ENCODE results near the gene ANKRD52.

Gene ANKRD52

DNA sequence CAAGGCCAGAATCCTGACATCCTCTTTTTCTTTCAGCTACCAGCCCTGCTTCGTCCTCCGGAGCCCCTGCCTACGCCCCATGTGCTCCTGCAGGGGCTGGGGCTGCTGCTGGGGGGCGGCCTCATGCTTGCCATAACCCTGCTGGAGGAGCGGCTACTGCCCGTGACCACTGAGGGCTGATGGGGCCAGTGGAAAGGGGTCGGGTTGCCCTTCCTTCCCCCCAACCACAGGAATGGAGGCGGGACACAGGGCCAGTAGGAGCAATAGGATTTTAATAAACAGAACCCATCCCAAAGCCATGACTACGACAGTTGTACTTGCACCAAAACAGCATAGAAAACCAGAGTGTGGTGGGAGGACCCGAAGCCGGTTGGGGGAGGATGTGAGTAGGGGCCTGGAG lies 20.6 kb downstream of the ANKRD52 start:
- no peak for DNase-seq

DNA sequence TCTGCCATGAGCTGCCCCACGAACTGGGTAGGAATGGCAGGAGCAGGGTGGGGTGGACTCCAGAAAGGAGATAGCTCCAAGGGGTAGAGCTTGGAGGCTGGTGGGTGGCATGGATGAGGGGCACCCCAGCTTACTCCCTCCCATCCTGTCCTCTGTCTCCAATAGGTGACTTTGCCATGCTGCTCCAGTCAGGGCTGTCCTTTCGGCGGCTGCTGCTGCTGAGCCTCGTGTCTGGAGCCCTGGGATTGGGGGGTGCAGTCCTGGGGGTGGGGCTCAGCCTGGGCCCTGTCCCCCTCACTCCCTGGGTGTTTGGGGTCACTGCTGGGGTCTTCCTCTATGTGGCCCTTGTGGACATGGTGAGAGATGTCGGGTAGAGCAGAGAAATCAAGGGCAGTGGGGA lies 21.2 kb downstream of the ANKRD52 start:
- no peak for DNase-seq

GRCh38 chr12:56236091-56236490 lies 22.1 kb downstream of the ANKRD52 start:
- DNase-seq, result no peak

DNA sequence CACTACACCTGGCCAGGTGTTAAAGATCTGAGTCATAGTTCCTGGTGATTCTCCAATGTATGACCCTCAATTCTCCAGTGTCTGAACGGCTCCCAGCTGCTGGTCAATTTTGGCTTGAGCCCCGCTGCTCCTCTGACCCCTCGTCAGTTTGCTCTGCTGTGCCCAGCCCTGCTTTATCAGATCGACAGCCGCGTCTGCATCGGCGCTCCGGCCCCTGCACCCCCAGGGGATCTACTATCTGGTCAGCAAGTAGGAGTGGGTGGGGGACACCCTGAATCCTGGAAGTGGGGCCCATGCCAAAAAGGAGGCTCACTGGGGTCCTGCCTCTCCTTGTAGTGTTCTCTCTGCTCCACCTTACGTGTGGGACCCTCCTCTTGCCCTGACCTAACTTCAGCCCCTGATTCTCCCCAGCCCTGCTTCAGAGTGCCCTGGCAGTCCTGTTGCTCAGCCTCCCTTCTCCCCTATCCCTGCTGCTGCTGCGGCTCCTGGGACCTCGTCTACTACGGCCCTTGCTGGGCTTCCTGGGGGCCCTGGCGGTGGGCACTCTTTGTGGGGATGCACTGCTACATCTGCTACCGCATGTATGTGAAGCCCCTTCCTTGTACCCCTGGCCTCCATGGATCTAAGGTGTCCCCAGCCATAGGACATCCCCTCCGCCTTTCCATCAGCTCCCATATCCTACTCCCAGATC lies 23.3 kb downstream of the ANKRD52 start:
- DNase-seq, result no peak

DNA sequence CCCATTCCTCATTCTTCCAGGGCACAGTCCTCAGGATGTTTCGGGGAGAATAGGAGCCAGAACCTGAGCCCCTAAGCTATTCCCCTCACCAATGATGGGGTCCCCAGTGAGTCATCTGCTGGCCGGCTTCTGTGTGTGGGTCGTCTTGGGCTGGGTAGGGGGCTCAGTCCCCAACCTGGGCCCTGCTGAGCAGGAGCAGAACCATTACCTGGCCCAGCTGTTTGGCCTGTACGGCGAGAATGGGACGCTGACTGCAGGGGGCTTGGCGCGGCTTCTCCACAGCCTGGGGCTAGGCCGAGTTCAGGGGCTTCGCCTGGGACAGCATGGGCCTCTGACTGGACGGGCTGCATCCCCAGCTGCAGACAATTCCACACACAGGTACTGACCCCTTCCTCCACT lies 27.0 kb downstream of the ANKRD52 start:
- DNase-seq, result no peak

DNA sequence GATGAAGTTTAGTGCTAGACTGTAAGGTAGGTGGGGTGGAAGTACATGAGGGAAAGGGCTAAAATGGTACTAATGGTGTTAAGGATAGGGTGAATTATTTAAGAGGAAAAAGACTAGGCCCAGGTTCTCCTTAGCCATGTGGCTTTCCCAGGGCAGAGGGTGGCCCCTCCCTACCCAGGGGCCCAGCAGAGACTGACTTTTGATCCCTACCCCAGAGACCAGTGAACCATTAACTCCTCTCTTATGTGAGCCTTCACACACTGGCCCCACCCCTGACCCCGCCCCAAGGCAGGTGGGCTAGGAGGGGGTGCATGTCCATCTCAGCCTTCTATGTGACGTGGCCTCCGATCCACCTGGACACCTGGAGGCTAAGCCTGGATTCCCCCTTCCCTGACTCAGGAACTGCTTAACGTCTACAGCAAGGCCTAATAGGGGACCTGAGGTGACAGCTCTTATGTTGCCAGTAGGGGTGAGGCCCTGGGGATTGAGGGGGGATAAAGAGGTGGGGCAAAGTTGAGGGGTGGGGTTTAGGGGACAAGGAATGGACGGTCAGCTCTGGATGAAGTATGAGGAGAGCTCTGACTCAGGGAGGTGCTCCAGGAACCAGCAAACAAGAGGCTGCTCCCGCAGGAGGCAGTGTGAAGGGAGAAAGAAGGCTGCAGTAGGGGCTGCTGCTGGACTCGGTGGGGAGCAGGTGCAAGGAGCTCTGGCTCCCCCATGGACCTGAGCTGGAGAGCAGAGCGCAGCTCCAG lies 27.6 kb downstream of the ANKRD52 start:
- DNase-seq, result no peak

- no peak for DNase-seq
Observed at GRCh38 chr12:56229916-56230431, 28.2 kb downstream of the ANKRD52 start, which contains the start of gene SLC39A5. Gene SLC39A5 (plus strand): TSS chr12:56230051. CDS start chr12:56231275, 1,224 bp downstream.

DNA sequence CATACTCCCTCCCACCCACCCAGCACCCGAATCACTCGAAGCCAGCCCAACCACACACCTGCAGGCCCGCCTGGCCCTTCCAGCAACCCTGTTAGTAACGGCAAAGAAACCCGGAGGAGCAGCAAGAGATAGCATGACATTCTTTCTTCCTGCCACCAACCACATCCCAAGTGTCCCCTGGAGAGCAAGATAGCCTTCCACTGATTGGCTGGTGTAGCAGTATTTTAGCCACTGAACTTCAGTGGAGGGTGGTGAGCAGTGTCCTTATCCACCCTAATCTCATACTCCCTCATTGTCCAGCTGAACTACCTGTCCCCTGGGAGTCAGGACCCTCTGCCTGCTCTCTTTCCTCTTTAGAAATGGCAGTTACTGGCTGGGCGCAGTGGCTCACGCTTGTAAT lies 29.1 kb downstream of the ANKRD52 start:
- DNase-seq, result no peak

DNA sequence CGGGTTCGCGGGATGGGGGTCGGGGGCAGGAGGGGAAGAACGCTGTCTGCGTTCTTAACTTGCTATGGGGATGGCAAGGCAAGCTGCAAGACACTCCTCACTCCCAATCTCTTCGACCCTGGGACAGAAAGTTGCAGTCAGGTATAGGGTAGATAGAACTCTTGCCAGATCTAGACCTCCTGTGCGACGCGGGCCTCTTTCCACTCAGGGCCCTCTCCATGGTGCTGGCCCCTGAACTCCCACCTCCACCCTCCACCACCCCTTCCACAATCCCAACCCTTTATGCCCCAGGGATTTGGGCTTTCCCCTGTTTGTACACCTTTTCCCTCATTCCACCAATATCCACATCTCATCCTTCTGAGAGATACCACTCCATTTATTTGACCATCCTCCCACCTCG lies 33.2 kb downstream of the ANKRD52 start:
- DNase-seq, result no peak

GRCh38 chr12:56224102-56224701 lies 34.0 kb downstream of the ANKRD52 start, which contains the start of gene NABP2:
Gene NABP2 (plus strand): TSS chr12:56224342. CDS start chr12:56224857, 515 bp downstream.
- peak; percentile 95 for DNase-seq

DNA sequence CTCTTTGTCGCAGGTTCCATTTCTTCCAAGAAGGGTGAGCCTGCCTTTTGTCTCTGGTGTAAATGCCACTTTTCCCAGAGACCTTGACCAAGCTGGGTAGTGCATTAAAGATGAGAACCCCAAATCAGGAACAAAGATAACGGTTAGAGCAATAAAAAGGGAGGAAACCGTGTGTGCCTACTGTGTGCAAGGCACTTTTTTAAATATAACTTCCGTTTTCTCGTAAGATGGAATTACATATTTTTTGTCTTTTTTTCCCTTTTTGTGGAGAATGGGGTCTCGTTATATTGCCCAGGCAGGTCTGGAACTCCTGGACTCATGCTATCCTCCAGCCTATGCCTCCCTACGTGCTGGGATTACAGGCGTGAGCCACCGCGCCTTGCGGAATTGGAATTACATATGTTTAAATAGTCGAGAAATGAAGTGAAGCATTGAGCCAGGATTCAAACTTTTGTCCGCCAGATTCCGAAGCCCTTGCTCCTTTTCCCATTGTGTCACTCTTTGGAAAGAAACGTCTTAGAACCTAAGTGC lies 34.5 kb downstream of the ANKRD52 start:
- DNase-seq, result no peak

DNA sequence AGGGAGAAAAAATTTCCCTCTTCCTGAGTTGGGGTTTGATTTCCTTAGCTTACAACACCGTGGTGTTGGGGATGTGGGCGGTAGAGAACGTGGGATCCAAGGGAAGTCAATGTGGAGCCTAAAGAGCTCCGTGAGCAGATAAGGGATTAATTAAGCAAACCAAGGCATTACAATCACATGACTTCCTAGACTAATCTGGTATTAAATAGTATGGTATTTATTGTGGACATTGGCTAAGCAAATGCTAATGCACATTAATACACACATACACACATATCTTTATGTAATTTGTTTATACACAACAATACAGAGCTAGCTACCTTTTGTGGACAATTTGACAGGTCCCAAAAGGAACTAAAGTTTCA lies 35.7 kb downstream of the ANKRD52 start:
- DNase-seq, result peak; percentile 63

GRCh38 chr12:56221757-56222530 lies 36.2 kb downstream of the ANKRD52 start, which contains the start of gene RNF41:
Gene RNF41 (minus strand): TSS chr12:56221922. CDS start chr12:56214047, 7,875 bp downstream.
- peak; percentile 97 for DNase-seq

- DNase-seq, result peak; percentile 40
Observed at GRCh38 chr12:56221232-56221756, 36.9 kb downstream of the ANKRD52 start.

GRCh38 chr12:56220611-56221231 lies 37.5 kb downstream of the ANKRD52 start:
- DNase-seq, result no peak

GRCh38 chr12:56219840-56220239 lies 38.3 kb downstream of the ANKRD52 start:
- DNase-seq, result no peak

- DNase-seq, result no peak
Observed at GRCh38 chr12:56216461-56216860, 41.7 kb downstream of the ANKRD52 start.

DNA sequence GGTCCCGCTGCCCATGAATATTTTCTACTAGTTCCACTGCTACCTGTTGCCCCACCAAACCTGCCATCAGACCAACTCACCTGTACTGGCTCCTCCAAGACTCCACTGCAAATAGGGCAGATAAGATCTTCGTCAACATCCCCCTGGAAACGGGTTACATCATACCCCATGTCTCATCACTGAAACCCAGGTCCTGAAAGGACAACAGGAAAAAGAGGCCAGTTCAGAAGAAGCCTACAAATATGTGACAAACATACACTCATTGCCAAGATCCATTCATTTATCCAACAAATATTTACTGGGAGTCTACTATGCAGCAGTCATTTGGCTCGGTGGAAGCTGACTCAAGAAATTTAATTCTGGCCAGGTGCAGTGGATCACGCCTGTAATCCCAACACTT lies 44.3 kb downstream of the ANKRD52 start:
- no peak for DNase-seq

- DNase-seq, result no peak
Observed at GRCh38 chr12:56212361-56212760, 45.8 kb downstream of the ANKRD52 start.

DNA sequence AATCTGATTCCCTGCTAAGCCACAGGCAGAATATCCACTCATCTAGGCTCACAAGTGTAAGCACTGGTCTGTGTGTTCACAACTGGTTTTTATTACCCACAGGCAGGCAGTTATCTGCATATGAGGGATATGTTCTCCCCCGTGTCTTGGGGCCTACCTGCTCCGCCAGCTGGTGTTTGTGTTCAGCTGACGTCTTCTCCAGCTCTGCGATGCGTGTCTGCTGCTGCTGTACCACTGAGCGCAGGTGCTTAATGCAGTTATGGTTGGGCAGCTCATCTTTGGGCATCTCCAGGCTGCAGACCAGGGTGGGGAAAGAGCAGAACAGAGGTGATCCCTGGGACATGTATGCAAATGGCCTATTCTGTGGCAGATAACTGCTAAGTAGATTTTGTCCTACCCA lies 50.2 kb downstream of the ANKRD52 start:
- DNase-seq, result no peak

GRCh38 chr12:56206452-56207166 lies 51.6 kb downstream of the ANKRD52 start:
- peak; percentile 8 for DNase-seq
